ENCODE results near the gene KRT86.
"Not testable (repeated sequence)": the region's sequence is repeated elsewhere in the genome, so short reads cannot be mapped to it uniquely, and the experiment has no call there.

Gene KRT86

DNA sequence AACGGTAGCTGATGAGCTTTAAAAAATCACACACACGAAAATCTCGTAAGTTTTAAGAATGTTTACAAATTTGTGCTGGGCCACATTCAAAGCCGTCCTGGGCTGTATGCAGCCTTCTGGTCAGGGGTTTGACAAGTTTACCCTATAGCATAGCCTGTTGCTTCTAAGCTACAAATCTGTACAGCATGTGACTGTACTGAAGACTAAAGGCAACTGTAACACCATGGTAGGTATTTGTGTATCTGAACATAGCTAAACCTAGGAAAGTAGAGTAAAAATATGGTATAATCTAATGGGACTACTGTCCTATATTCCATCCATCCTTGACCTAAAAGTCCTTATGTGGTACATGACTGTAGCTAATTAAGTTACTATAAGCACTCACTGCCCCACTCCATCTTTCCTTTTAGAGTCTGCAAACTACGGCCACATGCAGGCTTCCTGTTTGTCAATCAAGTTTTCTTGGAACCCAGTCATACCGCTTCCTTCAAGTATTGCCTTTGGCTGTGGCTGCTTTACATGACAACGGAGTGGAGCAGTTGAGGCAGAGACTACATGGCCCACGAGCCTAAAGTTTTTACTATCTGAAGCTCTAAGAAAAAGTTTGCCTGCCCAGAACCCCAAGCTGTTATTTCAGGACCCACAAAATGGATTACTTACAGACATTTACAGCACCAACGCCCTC lies 22.9 kb upstream of the KRT86 start:
- DNase-seq (ENCODE audit: low spot score), result no peak

DNA sequence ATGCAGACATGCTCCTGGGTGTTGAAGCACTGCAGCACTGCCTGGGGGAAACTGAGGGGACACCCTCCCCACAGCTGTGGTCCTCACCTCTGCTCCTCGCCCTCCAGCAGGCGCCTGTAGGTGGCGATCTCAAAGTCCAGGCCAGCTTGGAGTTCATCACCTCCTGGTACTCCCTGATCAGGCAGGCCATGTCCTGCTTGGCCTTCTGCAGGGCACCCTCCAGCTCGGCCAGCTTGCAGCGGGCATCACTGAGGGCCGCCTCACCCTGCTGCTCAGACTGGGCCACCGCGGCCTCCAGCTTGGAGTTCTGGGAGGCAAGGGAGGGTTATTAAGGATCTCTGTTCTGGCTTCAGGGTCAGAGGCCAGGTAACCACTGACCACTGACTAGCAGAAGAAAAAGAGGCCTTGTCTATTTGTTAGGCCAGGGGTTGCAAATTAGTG lies 22.2 kb upstream of the KRT86 start:
- not testable (repeated sequence) for DNase-seq (ENCODE audit: low spot score)

DNA sequence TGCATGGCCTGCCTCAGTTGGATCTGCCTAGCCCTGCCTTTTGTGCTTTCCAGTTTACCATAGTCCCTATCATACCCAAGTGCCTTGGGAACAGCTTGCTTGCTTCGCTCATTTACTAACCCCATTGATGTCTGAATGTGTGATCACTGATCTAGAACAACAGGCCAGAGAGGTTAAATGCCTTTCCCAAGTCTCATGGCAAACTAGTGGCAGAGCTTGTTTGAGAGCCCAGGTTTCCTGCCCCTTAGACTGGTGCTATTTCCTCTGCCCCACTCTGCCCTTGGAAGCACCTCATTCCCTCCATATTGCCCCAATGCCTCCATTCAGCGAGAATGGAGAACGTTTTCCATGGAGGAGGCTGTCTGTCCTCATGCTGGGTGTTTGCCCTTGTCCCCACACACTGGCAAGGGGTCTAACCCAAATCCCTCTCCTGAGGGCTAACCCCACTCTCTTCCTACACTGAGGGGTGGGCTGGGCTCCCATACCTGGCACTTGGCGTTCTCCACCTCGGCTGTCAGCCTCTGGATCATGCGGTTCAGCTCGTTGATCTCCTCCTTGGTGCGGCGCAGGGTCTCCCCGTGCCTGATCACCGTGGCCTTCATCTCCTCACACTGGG lies 21.6 kb upstream of the KRT86 start:
- no peak for DNase-seq (ENCODE audit: low spot score)

DNA sequence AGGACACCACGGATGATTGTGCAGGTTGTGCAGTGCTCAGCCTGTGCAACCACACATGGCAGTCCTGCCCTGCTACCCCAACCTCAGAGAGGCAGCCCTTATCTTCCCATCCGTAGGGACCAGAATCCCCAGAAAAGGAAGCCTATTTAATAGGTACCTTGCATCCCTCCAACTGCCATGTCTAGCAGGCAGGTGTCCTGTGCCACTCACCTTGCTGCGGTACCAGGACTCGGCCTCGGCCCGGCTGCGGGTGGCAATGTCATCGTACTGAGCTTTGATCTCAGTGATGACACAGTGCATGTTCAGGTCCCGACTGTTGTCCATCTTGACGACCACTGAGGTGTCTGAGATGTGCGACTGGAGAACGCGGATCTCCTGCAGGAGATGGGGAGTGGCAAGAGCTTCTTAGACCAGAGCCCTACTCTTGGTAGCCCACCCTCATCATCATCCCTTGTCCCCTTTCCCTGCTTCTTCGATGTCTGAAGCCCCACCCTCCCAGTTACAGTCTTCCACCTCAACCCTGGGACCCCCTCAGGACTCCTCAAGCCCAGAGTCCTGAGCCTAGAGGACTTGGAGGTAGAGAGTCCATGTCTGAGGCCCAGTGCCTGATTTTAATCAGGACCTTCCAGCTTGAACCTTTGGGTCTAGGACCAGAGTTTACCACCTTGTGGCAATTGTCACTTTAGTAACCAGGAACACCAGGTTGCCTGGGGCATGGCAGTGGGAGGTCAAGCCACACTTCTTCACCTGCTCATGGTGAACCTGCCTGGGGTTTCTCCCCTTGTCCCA lies 20.9 kb upstream of the KRT86 start:
- no peak for DNase-seq (ENCODE audit: low spot score)

DNA sequence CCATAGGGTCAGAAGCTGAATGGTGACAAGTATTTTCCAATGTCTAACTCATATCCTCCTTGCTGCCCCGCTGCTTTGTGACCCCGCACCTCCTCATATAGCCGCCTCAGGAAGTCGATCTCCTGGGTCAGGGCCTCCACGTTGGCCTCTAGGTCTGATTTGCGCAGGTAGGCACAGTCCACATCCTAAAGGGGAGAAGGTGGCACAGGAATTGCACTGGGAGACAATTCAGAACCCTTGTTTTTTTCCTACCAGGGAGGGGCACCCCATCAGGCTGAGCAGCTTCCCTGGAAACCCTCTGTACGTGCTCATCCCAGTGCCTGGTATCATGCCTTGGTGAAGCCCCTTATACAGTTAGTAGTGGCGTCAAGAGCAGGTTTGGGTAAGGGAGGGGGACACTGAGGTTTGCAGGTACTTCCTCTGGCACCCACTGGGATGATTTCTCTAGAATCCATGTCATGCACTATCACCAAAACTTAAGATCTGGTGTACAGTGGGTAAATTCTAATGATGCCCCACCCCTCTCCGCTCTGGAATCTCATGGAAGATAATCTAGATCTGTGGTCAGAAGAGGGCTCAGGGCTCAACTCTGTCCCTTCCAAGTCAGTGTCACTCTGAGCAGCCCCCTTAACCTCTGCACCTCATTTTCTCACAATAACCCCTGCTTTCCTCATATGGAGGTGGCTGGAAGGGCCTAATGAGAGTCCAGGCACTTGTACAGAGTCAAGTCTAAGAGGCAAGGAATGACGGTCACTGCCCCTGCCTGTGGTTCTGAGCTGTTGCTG lies 20.1 kb upstream of the KRT86 start:
- DNase-seq (ENCODE audit: low spot score), result no peak

DNA sequence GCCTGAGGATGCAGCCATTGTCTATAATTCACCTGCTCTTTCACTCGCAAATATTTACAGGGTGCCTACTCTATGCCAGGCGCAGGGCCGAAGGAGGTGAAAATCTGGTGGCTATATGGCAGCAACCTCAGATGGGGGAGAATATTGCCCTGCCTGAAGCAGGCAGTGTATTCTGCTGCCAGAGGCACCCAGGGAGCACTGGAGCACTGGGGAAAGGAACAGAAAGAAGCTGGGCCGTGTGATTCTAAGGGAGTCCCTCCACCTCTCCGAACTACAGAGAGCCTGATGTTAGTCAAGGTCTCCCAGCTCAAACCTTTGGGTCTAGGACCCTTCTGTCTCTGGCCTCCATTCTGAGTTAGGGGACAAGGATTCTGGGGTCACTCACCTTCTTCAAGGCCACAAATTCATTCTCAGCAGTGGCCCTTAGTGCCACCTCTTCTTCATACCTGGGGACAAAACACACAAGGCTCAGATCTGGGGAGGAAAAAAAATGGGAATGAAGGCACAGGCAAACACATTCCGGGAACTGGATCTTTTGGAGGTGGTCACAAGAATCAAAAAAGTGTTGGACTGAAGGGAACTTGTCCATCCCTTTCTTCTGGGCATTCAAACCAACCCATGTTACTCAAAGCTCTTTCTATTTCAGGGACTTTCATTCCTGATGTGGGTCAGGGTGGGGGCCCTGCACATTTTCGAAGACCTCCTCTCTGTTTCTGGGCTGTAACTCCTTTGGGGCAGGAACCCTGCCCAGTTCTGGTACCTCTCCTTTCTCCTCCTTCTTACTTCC lies 19.3 kb upstream of the KRT86 start:
- no peak for DNase-seq (ENCODE audit: low spot score)

DNA sequence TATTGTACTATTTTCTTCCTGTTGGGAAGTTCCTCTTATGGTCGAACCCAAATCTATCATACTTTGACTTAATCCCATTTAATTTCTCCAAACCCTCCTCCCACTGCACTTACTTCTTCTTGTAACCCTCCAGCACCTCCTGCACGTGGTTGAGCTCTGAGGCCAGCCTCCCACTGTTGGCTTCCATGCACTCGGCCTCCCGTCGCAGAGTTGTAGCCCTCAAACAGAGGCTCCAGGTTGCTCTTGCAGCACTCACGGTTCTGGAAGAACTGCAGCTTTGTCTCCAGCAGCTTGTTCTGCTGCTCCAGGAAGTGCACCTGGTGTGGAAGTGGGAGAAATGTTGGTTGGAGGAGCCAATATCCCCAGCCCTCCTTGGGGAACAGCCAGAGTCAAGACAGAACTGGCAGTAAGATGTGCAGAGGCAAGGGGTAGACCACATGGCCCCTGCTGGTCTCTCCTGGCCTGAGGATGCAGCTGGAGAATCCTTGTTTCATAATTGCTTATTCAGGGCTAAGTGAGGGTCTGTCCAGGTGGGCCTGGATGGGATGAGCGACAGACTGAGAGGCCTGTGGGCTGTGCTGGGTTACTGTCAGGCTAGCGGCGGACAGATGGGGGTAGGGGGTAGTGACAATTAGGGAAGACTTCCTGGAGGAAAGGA lies 18.4 kb upstream of the KRT86 start:
- no peak for DNase-seq (ENCODE audit: low spot score)

DNA sequence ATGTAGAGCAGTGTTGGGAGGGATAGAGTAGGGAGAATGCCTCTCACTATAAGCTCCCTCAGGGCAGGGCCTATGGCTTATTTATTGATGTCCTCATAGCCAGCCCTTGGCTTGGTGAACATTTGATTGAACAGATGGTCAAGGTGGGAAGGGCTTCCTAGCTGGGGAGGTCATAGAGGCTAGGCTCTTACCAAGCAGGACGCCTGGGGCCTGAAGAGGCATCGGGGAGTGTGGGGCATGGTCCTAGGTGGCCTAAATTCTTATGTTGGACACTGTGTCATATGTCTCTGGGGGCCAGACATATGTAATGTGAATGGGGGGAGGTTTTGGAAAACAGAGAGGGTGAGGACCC lies 17.9 kb upstream of the KRT86 start:
- DNase-seq (ENCODE audit: low spot score), result no peak

DNA sequence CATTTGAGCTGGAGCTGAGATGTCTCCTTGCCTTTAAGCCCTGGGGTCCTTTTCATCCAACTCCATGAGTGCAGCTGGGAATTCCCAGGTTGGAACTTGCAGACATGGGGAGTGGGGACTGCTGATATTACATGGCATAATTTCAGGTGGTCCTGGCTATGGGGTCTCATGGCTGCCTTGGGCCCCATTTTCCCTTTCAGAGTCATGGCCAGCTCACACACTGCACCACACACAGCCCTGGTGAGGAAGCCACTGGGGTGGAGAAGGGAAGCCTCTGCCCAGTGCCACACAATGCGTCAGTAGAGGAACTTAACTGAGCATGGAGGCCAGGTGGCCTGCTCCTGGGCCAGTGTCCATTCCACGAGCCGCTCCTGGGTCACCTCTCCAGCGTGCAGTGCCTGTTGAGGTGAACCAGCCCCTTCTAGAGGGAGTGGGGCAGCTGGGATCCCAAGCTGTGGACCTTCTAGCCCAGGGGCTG lies 17.3 kb upstream of the KRT86 start:
- DNase-seq (ENCODE audit: low spot score), result no peak

DNA sequence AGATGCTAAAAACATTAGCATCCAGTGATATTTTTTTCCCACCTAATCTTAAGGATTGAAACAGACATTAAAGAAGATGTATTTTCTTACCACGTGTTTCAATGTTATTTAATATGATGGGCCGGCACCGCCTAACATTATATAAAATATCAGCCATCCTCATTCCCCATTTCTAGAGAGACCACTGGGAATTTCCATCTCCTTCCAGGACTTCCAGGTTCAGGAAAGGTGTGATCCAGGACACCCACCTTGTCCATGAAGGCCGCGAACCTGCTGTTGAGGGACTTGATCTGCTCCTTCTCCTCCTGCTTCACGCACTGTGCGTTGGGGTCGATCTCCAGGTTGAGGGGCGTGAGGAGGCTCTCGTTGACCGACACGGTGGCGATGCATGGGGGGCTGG lies 16.5 kb upstream of the KRT86 start:
- DNase-seq (ENCODE audit: low spot score), result not testable (repeated sequence)

DNA sequence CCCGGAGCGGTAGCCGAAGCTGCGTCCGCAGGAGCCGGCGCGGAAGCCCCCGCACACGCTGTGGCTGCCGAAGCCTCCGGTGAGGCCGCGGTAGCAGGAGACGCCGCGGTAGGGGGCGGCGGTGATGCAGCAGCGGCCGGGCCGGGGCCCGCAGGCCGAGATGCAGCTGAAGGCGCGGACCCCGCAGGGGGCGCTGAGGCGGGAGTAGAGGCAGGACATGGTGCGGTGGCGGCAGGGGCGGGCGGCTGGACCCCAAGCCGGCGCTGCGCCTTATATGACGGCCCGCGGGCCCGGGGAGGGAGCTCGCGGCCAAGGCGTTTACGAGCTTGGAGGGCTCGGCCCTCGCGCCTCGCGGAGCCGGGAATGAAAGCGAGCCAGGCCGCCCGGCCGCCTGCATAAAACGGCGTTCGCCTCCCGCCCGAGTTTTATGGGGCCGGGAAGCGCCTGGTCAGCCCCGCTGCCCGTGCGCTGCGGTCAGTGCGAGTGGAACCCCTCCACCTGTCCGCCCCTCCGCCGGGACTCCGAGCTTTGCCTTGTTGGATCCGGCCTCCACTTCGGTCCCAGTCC lies 16.0 kb upstream of the KRT86 start:
- no peak for DNase-seq (ENCODE audit: low spot score)

DNA sequence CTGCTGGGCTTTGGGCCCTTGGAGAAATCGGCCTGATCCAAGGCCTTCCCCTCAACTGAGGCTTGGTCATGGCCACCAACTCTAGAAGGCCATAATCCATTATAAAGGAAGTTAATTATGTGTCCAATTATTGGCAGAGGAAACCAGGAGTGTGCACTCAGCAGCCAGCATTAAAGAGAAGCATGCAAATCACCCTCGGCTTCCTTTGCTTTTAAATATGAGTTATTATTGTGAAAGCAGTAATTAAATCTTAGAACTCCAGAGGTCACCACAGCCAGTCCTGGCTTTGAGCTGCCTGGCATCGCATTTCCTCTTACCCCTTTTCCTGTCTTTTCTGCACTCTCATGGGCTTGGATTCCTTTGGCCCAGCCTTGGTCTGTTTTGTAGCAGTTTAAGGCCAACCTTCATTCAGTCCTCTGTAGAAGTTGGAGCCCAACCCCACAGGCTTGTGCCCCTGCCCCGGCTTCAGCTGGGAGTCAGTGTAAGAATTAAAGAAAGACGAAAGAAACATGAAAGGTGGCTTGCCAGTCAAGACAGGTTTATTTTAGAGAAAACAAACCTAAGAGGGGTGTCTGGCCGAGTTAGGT lies 14.7 kb upstream of the KRT86 start:
- DNase-seq (ENCODE audit: low spot score), result no peak

DNA sequence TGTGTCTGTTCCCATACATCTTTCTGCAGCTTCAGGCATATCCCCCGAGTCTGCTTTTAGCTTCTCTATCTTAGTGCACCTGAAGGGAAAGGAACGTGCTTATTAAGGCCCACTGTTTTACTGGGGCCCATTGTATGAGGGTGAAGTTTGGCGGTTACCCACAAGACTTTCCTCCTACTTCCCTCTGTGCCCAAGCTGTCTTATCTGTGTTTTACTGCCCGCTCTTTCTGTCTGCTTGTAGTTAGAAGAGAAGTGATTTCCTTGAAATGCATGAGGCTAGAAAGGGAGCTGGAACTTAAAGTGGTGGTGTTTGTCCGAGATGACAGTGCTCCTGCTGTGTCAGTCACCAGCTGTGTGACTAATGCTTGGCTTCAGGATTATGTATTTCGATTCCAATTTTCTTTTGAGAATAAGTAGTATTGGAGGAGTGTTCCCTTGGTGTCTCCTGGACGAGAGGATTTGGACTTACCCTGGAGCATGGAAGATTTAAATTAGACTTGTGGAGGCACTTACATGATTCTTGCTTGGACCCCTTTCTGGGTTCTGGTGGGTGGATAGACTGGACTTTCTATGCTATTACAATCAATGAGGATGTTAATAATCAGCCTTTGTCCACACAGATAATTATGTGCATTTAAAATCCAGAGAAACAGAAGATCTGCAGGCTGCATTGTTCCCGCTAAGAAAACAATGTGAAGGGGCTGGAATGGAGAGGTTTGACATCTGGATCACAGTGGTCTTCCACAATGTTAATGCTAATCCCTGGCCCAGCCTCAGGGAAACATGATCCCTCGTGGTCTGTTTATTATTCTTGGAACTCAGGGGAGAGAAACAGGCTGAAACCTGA lies 13.9 kb upstream of the KRT86 start:
- DNase-seq (ENCODE audit: low spot score), result no peak

DNA sequence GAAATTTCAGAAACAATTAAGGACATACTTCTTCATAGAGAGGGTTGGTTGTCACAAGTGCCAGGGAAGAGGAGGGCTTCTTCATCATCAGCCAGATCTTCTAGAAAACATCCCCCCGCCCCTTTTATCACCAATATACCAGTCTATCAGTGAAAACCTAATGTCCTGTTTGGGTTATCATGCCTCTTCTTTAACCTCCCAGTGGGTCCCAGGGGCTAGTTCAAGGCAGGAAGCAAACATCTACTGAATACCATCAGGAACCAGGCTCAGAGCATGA lies 13.3 kb upstream of the KRT86 start:
- no peak for DNase-seq (ENCODE audit: low spot score)

DNA sequence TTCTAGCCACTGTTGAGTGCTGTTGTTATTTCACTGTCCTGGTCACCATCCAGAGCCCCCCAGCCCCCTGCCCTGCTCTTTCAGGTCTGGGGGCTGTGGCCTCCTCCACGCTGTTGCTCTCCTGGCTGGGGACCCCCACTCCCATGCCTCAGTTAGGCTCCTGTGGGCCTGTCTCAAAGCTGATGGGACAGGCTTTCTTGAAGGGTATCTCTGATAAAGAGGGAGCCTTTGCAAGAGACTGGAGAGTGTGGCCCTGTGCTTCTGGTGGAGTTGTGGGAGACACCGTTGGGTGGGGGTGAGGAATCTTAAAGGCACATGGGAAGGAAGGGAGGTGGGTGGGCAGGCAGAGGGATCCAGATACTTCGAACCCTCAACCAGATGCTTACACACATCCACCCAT lies 12.2 kb upstream of the KRT86 start:
- no peak for DNase-seq (ENCODE audit: low spot score)

DNA sequence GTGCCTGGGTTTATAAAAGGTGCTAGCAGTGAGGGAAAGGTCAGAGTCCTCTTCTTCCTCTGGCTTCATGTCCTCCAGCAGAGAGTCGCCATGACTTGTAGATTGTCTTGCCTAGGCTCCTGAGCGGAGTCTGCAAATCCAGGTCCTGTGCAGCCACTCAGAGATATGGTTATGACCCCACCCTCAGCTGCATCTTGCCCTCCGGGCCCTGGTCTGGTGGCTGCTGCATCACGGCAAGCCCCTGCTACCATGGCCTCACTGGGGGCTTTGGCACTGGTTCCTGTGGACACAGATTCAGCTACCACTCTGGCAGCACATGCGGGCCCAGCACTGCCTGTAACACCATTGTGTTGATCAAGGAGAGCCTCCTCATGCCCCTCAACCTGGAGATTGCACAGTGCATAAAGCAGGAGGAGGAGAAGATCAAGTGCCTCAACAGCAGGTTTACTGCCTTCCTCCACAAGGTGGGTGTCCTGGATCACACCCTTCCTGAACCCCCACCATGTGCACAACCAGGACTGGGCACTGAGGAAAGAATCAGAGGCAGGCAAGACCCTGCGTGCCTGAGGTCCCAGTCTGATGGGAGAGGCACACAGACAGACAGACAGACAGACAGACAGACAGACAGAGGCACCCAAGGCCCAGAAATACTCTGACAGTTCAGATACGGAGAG lies 10.5 kb upstream of the KRT86 start:
- DNase-seq (ENCODE audit: low spot score), result no peak

DNA sequence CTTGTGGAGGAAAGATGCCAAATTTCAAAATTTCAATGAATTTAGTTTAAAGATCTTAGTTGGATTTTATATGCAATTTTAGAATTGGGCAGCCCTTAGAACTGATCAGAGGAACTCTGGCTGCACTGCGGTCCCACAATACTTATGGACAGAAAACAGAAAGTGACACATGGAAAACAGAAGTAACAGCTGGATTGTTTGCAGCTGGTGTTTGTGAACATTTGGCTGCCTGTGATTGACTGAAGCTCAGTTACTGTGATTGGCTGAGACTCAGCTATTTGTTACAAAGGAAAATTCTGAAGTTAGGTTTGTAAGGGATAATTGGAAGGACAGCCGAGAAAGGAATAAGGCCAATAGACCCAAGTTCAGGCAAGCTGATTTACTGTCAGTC lies 10.0 kb upstream of the KRT86 start:
- DNase-seq (ENCODE audit: low spot score), result no peak

DNA sequence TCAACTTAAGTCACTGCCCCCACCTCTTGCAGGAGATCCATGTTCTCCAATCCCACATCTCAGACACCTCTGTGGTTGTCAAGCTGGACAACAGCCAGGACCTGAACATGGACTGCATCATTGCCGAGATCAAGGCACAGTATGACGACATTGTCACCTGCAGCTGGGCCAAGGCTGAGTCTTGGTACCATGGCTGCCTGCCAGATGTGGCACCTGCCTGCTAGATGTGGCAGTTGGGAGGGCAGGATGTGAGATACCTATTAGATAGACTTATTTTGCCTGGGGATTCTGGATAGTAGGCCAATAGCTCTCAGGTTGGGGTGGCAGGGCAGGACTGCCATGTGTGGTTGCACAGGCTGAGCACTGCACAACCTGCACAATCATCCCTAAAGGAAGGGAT lies 7.9 kb upstream of the KRT86 start:
- DNase-seq (ENCODE audit: low spot score), result no peak

DNA sequence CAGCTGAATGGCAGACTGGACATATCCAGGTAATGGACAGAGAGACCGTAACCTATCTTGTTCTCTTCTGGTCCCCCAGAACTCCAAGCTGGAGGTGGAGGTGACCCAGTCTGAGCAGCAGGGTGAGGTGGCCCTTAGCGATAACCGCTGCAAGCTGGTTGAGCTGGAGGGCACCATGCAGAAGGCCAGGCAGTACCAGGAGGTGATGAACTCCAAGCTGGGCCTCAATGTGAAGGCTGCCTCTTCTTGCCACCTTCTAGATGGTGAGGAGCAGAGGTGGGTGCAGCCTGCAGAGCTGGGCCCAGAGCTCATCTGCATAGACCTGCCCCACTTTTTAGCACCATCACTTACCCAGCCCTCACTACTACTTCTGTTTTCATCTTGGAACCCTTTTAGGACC lies 7.2 kb upstream of the KRT86 start:
- DNase-seq (ENCODE audit: low spot score), result no peak
